Cardiac fibroblast (primary cell): ENCODE measurements around the gene SBF1.

Experiments
- DNase-seq, 2 donors: peaks; one replicate each; pipeline versions ENCODE4 v3.0.0 to v3.0.0-alpha.2; 2010; ENCODE audit warnings: low read depth in 2 of 2
- H3K4me3 ChIP-seq, 2 donors: replicated peaks in 1 of 2; 1 replicate in 1 of 2; 2 replicates in 1 of 2; pipeline ENCODE4 v1.5.1; 2011; ENCODE audit warnings: low read depth in 2 of 2, low read length in 2 of 2, mild to moderate bottlenecking in 2 of 2, moderate library complexity in 1 of 2
- TF ChIP-seq, protein P1 (sequence below): IDR thresholded peaks from one replicate; pipeline ENCODE4 v1.5.1; 2011; ENCODE audit warnings: low read depth, mild to moderate bottlenecking, low read length, inconsistent platforms

Gene SBF1

DNA sequence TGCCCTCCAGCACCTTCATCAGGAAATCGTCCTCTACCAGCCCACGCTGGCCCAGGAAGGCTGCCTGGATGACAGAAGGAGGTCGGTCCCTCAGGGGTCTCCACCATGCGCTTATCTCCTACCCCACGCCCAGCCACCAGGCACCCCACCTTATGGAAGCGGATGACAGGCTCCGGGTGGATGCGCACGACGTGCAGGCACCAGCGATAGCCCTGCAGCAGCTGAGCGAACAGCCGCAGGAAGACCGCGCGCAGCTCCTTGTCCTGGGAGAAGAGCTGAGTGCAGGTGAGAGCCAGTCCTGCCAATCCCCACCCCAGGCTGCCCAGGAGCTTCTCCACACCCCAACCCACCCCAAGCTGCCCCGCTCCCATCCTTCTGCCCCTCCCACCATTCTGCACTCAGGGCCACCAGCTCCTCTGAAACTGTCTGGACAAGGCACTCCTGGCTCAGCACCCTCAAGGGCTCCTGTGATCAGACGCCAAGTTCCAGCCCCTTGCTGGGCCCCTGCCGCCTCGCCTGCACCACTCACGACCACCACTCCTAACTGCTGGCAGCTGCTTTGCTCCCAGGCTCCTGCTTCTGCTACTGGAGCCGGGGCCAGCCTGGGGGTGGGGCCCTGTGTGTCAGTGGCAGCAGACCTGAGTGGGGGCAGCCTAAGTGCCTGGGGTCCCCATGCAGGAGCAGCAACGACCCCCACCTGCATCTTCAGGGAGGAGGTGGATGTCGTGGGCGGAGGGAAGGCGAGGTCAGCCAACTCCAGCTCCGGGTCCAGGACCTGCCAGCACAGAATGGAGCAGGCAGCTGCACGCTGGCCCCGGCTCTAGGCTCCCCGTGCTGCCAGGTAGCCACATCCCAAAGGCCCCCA is 9.5 kb downstream of the SBF1 start:
- TF ChIP-seq, protein P1, sequence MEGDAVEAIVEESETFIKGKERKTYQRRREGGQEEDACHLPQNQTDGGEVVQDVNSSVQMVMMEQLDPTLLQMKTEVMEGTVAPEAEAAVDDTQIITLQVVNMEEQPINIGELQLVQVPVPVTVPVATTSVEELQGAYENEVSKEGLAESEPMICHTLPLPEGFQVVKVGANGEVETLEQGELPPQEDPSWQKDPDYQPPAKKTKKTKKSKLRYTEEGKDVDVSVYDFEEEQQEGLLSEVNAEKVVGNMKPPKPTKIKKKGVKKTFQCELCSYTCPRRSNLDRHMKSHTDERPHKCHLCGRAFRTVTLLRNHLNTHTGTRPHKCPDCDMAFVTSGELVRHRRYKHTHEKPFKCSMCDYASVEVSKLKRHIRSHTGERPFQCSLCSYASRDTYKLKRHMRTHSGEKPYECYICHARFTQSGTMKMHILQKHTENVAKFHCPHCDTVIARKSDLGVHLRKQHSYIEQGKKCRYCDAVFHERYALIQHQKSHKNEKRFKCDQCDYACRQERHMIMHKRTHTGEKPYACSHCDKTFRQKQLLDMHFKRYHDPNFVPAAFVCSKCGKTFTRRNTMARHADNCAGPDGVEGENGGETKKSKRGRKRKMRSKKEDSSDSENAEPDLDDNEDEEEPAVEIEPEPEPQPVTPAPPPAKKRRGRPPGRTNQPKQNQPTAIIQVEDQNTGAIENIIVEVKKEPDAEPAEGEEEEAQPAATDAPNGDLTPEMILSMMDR: no peak
- DNase-seq: no peak
- H3K4me3 ChIP-seq: no peak overlapping the region

DNA sequence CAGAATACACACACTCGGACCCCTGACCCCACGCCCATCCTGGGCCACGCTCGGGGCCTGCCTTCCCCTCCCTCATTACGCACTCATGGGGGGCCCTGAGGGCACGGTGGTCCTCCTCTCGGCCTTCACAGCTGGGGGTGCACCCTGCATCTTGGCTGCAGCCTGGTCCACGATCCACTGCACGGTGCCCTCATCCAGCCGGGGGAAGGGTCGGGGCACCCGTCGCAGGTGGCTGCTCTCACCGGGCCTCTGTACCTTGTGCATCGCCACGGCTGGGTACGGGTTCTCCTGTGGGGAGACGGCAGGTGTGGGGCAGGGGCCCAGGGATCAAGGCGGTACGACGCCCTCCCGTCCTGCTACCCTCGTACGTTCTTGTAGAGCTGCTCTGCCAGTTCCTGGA is 10.4 kb downstream of the SBF1 start:
- DNase-seq: no peak
- TF ChIP-seq, protein P1: no peak
- H3K4me3 ChIP-seq: no peak overlapping the region

- H3K4me3 ChIP-seq: no peak overlapping the region
- TF ChIP-seq, protein P1: no peak
- DNase-seq: no peak
These were observed 11.5 kb downstream of the SBF1 start for GRCh38 chr22:50463188-50463900.

GRCh38 chr22:50461979-50462540 is 12.8 kb downstream of the SBF1 start:
- TF ChIP-seq, protein P1: no peak
- no peak overlapping the region for H3K4me3 ChIP-seq
- DNase-seq: no peak

GRCh38 chr22:50461536-50461935 is 13.3 kb downstream of the SBF1 start:
- TF ChIP-seq, protein P1: no peak

DNA sequence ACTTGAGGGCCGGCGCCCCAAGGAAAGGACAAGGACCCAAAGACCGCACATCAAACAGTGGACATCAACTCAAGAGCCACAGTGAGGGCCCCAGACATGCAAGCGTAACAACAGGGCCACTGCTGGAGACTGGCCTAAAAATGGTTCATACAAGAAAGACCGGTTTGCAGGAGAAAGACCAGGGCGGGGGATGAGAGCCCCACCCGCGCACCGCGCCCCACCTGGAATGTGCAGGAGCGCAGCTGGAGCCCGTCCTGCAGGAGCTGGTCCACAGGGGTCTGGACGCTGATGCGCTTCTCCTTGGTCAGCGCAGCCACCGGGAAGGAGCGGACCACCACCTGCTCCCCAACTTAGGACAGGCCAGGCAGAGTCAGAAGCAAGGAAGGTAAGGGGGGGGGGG is 13.9 kb downstream of the SBF1 start:
- H3K4me3 ChIP-seq: no peak overlapping the region
- DNase-seq: no peak
- TF ChIP-seq, protein P1: no peak

More at GRCh38 chr22:50461536-50461935, 13.3 kb downstream of the SBF1 start:
- DNase-seq: no peak
- H3K4me3 ChIP-seq: no peak overlapping the region
